Measurements from ENCODE around the gene MYO1F.
"Not testable (repeated sequence)": the region's sequence is repeated elsewhere in the genome, so short reads cannot be mapped to it uniquely, and the experiment has no call there.

MYO1F gene

GRCh38 chr19:8577247-8577646 is at the start of gene MYO1F:
TSS of gene MYO1F (minus strand) at chr19:8577442. CDS start at chr19:8577309, 133 bp downstream.
- DNase-seq (ENCODE audit: low spot score), result no peak

DNA sequence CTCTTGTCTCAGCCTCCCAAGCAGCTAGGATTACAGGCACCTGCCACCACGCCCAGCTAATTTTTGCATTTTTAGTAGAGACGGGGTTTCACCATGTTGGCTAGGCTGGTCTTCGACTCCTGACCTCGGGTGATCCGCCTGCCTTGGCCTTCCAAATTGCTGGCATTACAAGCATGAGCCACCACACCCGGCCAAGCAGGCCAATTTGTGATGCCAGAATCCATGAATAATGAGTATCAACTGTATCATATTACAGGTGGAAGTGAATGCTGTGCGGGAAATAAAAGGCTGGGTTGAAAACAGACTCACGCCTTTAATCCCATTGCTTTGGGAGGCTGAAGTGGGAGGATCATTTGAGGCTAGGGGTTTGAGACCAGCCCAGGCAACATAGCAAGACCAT is 49.6 kb upstream of the MYO1F start:
- no peak for DNase-seq (ENCODE audit: low spot score)

DNA sequence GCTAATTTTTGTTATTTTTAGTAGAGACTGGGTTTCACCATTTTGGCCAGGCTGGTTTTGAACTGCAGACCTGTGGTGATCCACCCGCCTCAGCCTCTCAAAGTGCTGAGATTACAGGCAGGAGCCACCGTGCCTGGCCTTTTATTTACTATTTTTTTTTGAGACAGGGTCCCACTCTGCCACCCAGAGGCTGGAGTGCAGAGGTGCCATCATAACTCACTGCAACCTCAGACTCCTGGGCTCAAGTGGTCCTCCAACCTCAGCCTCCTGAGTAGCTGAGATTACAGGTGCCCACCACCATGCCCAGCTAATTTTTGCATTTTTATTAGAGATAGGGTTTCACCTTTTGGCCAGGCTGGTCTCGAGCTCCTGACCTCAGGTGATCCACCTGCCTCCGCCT is 45.6 kb upstream of the MYO1F start:
- DNase-seq (ENCODE audit: low spot score), result not testable (repeated sequence)

GRCh38 chr19:8618751-8619150 is 41.5 kb upstream of the MYO1F start:
- DNase-seq (ENCODE audit: low spot score), result no peak

GRCh38 chr19:8617984-8618383 is 40.7 kb upstream of the MYO1F start:
- DNase-seq (ENCODE audit: low spot score), result no peak

DNA sequence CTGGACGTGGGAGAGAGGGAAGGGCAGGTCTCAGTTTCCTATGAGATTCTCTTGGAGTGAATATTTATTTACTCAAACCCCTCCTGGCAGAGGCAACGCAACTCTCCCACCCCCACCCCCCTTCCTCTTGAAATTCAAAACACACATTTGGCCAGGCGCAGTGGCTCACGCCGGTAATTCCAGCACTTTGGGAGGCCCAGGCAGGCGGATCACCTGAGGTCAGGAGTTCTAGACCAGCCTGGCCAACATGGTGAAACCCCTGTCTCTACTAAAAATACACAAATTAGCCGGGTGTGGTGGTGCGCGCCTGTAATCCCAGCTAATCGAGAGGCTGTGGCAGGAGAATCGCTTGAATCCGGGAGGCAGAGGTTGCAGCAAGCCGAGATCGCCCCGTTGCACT is 40.1 kb upstream of the MYO1F start:
- not testable (repeated sequence) for DNase-seq (ENCODE audit: low spot score)

DNA sequence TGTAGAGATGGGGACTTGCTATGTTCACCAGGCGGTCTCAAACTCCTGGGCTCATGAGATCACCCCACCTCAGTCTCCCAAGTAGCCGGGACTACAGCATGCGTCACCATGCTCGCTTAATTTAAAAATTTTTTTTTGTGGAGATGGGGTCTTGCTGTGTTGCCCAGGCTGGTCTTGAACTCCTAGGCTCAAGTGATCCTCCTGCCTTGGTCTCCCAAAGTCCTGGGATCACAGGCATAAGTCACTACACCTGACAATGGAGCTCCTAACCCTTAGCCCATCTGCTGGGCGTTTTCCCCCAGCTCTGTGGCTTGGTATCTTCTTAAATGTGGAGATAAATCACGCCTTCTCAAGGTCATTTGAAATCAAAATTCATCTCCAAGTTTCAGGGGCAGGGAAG is 39.6 kb upstream of the MYO1F start:
- DNase-seq (ENCODE audit: low spot score), result no peak

DNA sequence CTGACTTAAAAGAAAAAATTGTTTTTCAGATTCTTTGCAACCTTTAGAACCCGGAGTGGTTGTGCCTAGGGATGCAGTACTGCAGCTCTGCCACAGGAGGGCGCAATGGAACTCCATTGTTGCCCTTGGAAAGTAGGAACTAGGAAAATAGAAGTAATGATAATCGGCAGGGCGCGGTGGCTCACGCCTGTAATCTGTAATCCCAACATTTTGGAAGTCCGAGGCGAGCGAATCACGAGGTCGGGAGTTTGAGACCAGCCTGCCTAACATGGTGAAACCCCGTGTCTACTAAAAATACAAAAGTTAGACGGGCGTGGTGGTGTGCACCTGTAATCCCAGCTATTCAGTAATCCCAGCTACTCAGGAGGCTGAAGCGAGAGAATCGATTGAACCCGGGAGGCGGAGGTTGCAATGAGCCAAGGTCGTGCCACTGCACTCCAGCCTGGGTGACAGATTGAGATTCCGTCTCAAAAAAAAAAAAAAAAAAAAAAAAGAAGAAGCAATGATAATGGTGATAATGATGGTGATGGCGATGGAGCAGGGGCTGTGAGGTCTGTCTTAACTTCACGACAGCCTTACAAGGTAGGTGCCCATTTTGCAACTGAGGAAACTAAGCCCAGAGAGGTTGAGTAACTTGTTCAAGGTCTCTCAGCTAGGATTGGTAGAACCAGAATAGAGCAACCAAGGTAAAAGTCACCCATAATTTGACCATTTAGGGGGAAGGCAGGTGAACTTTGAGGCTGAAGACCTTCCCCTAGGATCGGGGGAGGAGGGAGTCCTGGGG is 38.8 kb upstream of the MYO1F start:
- peak; percentile 25 for DNase-seq (ENCODE audit: low spot score)

DNA sequence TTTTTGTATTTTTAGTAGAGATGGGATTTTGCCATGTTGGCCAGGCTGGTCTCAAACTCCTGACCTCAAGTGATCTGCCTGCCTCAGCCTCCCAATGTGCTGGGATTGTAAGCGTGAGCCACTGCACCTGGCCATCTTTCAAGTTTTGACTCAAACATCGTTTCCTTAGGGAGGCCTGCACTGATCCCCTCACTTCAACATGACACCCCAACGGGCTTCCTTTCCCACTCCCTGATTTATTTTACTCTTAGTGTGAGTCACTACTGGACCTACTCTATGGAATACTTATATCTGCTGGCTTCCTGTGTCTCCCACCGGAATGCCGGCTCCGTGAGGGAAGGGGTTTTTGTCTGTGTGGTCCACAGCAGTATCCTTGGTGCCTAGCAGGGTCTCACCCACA is 37.8 kb upstream of the MYO1F start:
- no peak for DNase-seq (ENCODE audit: low spot score)

- no peak for DNase-seq (ENCODE audit: low spot score)
These were observed 37.2 kb upstream of the MYO1F start for GRCh38 chr19:8614455-8614854.

DNA sequence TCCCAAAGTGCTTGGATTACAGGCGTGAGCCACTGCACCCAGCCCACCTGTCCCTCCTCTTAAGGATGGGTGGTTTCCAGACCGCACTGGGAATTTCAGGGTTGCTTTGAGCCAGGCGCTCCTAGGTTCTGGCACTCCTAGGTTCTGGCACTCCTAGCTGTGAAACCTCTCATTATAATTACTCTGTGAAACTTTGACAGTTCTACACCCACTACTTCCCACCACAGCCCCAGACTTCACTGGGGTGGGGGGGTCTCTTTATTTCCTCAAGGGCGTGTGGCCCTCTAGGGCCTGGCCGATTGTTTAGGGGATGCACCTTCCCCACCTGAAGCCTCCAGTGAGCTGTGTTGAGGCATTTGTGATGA is 35.5 kb upstream of the MYO1F start:
- no peak for DNase-seq (ENCODE audit: low spot score)

DNA sequence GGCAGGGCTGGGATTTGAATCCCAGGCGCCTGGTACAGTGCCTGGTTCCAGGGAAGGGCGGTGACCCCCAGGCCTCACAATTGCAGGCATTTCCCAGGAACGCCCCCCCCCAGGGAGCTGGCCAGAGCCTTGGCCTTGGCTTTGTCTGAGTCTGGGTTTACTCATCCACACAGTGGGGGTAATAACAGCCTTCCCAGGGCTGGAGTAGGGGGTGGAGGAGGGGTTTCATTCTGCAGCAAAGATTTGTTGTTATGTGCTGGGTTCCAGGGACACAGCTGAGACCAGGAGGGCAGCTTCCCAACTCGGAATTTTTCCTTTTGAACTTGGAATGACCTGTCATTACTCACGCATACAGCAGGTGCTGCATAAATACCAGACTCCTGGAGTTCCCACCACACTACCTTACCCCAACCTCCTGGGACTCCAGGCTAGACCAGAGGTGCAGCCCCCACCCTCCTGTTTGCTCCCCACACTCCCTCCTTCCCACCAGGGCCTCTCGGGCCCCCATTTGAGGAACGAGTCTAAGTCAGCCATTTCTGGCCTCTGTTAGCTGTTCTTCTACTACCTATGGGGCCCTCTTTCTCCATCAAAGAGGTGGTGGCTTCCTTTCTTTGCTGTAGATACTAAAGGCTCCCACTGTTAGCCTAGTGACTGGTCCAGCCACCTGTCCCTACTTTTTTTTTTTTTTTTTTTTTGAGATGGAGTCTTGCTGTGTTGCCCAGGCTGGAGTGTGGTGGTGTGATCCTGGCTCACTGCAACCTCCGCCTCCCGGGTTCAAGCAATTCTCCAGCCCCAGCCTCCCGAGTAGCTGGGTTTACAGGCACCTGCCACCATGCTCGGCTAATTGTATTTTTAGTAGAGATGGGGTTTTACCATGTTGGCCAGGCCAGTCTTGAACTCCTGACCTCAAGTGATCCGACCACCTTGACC is 34.9 kb upstream of the MYO1F start:
- no peak for DNase-seq (ENCODE audit: low spot score)

GRCh38 chr19:8611391-8611876 is 34.2 kb upstream of the MYO1F start:
- no peak for DNase-seq (ENCODE audit: low spot score)

GRCh38 chr19:8610936-8611300 is 33.7 kb upstream of the MYO1F start:
- no peak for DNase-seq (ENCODE audit: low spot score)

- no peak for DNase-seq (ENCODE audit: low spot score)
These were observed 33.0 kb upstream of the MYO1F start, which contains the start of gene ADAMTS10 for GRCh38 chr19:8610041-8610935. TSS of gene ADAMTS10 (minus strand) at chr19:8610715. CDS start at chr19:8605710, 5,005 bp downstream.

DNA sequence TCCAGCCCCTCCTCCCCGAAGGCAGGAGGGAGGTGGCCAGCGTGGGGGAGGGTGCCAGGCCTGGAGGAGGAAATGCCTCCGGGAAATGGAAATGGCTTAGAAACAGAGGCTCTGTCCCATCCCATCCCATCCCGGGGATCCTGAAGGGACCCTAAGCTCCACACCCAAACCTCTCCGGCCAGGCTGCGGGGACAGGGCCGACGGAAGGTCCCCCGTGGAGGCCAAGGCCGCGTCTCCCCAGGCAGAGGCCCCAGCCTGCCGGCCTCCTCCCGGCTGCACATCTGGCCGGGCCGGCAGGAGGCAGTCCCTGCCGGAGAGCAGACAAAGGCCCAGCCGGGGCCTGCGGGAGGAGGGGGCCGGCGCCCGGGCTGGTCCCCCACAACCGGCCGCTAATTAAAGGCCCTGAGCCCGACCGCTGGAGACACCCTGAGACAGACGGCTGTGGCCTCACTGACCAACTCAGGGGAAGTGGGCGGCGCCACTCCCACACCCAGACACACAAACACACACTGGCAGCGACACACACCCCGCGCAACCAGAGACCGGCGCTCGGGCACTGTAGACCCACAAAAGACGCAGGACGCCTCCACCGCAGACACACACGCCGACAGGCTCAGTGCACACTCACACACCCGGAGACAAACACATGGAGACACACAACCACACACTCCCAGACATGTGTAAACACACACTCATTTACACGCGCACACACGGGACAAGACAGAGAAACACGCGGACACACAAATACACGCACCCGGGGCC is 32.2 kb upstream of the MYO1F start:
- no peak for DNase-seq (ENCODE audit: low spot score)

GRCh38 chr19:8608941-8609278 is 31.7 kb upstream of the MYO1F start:
- no peak for DNase-seq (ENCODE audit: low spot score)

DNA sequence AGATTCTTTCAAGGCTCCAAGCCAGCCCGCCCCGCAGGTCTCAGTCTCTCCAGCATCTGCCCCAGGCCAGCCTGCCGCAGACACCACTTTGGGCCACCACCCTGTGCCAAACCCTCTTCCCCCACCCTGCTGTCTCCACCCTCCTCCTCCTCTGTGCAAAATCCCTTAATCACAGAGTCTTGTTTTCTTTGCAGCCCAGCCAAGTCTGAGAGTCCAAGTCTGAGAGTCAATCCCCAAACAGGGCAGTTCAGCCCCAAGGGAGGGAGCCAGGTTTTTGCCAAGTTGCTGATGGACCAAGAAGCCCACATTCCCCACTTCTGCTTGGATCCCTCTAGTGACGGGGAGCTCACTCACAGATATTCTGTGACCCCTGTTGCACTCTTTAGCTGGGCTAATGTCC is 30.1 kb upstream of the MYO1F start:
- DNase-seq (ENCODE audit: low spot score), result no peak

DNA sequence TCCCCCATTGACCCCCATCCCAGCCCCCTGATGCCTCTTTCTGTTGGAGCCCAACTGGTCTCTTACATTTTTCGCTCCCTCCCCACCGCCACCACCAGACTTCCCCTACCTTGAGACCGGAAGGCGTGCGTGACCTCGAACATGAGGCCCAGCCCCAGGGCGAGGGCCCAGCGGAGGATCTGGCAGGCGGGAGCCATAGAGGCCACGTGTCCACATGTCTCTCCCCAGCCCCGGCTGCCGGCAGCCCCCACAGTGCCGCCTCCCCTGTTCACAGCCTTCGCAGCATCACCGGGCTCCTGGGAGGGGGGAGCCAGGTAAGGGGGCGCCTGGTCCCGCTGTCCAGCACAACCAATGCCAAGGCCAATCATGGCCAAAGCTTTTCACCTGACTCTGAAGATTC is 28.3 kb upstream of the MYO1F start:
- no peak for DNase-seq (ENCODE audit: low spot score)

DNA sequence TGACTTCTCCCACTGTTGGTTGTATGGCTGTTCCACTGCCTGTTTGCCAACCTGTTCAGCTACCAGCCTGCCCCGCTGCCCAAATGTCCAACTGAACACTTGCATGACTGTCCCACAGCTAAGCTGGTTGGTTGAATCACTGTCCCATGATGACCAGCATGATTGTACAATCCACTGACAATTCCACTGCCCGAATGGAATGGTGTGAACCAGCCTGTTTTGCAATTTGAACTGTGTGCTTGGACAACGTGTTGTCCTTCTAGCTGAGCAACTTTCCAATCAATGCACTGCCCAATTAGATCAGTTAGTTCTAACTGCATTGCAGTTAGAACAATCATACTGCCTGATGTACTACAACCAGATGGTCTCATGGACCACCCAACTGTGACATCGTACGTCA is 24.6 kb upstream of the MYO1F start:
- no peak for DNase-seq (ENCODE audit: low spot score)

- DNase-seq (ENCODE audit: low spot score), result no peak
These were observed 23.6 kb upstream of the MYO1F start for GRCh38 chr19:8600816-8601215.

Data from LoVo (cell line).